Uterus (tissue), 4 donors: ENCODE data around the gene GLS2. TPM values are rescaled to one million over a fixed set of nuclear protein-coding genes. Genes with fewer than 3 reads are reported as not detected.

Experiments used
- DNase-seq, 2 donors: peaks; one replicate each; pipeline ENCODE4 v3.0.0-alpha.2; 2019 to 2020
- H3K27ac ChIP-seq, 2 donors: fragments of 200-600 bp; sonication (generic); 1 replicate in 1 of 2; 2 replicates in 1 of 2; pipeline ENCODE4 v1.5.1; 2016 to 2018
- H3K27me3 ChIP-seq, 2 donors: fragments of 200-600 bp; sonication (generic); one replicate each; pipeline ENCODE4 v1.5.1; 2018 to 2019; ENCODE audit warnings: control low read depth in 1 of 2
- H3K36me3 ChIP-seq, 2 donors: fragments of 200-600 bp; sonication (generic); one replicate each; pipeline ENCODE4 v1.5.1; 2019; ENCODE audit warnings: control low read depth in 1 of 2
- H3K4me1 ChIP-seq, 2 donors: fragments of 200-600 bp; sonication (generic); one replicate each; pipeline ENCODE4 v1.5.1; 2018 to 2019; ENCODE audit warnings: control low read depth in 1 of 2
- H3K4me3 ChIP-seq, 2 donors: fragments of 200-600 bp; sonication (generic); 1 replicate in 1 of 2; 2 replicates in 1 of 2; pipeline ENCODE4 v1.5.1; 2018 to 2019; ENCODE audit warnings: mild to moderate bottlenecking in 1 of 2
- H3K9me3 ChIP-seq, 2 donors: fragments of 200-600 bp; sonication (generic); one replicate each; pipeline ENCODE4 v1.5.1; 2019; ENCODE audit warnings: control low read depth in 1 of 2
- POLR2A ChIP-seq, 2 donors: fragments of 450-650 bp; IDR thresholded peaks; one replicate each; pipeline ENCODE4 v1.6.1; 2016; ENCODE audit warnings: antibody characterized with exemption in 2 of 2, mild to moderate bottlenecking in 1 of 2, moderate library complexity in 1 of 2
- intact Hi-C: fragments of 100-400 bp; cut with DNase I; formaldehyde crosslinking; loops from one replicate; pipeline ENCODE4 v1.15.1; 2023; ENCODE audit warnings: low total_unique reads
- total RNA-seq, 4 donors: library from RNA; depleted of rRNA in 3 of 4; stranded (reverse); fragments of >200 nt in 3 of 4; gene quantifications; one replicate each; pipeline versions ENCODE4 v1.1.0 to v1.2.4, GENCODE V29; 2014 to 2023
- TF ChIP-seq, protein P1 (sequence below), 4 experiments: fragments of 200-600 bp in 2 of 4; fragments of 450-650 bp in 2 of 4; sonication (generic) in 2 of 4; IDR thresholded peaks; one replicate each; pipeline ENCODE4 v1.5.1; 2016 to 2019; ENCODE audit warnings: antibody characterized with exemption in 4 of 4, mild to moderate bottlenecking in 2 of 4, moderate library complexity in 1 of 4
- donor health status: DM: yes; HTN: yes; CAD: no.

GLS2 gene
- total RNA-seq, 4 donors from 2014 or later: 0.29 to 5.9 (median 1.1) TPM; not detected in 1

DNA sequence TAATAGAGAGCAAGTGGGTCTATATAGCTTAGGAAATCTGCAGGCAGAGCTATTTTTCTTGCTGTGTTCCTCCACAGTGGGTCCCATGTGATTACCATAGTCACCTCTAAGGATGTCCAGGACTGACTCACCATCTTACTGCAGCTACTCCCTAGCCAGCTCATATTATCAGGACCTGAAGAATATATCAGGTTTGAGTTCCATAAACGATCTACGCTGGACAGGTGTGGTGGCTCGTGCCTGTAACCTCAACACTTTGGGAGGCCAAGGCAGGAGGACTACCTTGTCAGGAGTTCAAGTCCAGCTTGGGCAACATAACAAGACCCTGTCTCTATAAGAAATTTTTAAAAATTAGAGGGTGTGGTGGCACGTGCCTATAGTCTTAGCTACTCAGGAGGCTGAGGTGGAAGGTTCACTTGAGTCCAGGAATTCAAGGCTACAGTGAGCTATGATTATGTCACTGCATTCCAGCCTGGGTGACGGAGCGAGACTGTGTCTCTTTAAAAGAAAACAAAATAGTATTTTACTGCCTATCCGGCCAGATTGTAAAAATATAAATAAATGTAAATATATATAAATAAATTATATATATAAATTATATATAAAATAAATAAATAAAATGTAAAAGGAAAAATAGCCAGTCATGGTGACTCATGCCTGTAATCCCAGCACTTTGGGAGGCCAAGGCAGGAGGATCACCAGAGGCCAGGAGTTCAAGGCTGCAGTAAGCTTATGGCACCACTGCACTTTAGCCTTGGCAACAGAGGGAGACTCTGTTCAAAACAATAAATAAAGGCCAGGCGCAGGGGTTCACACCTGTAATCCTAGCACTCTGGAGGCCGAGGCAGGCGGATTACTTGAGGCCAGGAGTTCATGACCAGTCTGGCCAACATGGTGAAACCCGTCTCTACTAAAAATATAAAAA is 26.5 kb downstream of the GLS2 start:
- TF ChIP-seq POLR2A (IDR thresholded peaks at IDR 0.05): no peak
- TF ChIP-seq, protein P1, sequence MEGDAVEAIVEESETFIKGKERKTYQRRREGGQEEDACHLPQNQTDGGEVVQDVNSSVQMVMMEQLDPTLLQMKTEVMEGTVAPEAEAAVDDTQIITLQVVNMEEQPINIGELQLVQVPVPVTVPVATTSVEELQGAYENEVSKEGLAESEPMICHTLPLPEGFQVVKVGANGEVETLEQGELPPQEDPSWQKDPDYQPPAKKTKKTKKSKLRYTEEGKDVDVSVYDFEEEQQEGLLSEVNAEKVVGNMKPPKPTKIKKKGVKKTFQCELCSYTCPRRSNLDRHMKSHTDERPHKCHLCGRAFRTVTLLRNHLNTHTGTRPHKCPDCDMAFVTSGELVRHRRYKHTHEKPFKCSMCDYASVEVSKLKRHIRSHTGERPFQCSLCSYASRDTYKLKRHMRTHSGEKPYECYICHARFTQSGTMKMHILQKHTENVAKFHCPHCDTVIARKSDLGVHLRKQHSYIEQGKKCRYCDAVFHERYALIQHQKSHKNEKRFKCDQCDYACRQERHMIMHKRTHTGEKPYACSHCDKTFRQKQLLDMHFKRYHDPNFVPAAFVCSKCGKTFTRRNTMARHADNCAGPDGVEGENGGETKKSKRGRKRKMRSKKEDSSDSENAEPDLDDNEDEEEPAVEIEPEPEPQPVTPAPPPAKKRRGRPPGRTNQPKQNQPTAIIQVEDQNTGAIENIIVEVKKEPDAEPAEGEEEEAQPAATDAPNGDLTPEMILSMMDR (IDR thresholded peaks at IDR 0.05): no peak
- intact Hi-C loops: no loop called here
- Histone ChIP-seq H3K4me3 (no peak overlapping the region), H3K9me3 (no peaks in the 10 kb centered on the region), H3K27ac (no peak overlapping the region), H3K36me3 (no peaks in the 10 kb centered on the region), H3K27me3 (no peaks in the 10 kb centered on the region), H3K4me1 (no peaks in the 10 kb centered on the region)
- DNase-seq: no peak

DNA sequence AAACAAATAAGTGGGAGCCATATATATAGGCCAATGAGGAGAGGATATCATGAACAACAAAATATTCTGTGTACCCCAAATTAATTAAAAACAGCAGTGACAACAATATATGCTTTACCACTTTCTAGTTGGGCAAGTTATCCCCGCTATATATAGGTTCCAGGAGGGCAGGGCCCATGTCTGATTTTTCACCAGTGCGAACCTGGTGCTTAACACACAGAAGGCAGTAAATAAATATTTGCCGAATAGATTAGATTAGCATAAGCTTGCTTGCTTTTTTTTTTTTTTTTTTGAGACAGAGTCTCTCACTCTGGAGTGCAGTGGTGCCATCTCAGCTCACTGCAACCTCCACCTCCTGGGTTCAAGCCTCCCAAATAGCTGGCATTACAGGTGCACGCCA is 30.1 kb downstream of the GLS2 start:
- no peak overlapping the region for H3K4me3 ChIP-seq
- intact Hi-C loops: no loop called here
- no peak overlapping the region for H3K27ac ChIP-seq
- no peaks in the 10 kb centered on the region for H3K27me3 ChIP-seq
- H3K4me1 ChIP-seq: no peaks in the 10 kb centered on the region
- TF ChIP-seq POLR2A (IDR thresholded peaks at IDR 0.05): no peak
- TF ChIP-seq, protein P1 (IDR thresholded peaks at IDR 0.05): no peak
- H3K36me3 ChIP-seq: no peaks in the 10 kb centered on the region
- no peaks in the 10 kb centered on the region for H3K9me3 ChIP-seq
- no peak for DNase-seq

DNA sequence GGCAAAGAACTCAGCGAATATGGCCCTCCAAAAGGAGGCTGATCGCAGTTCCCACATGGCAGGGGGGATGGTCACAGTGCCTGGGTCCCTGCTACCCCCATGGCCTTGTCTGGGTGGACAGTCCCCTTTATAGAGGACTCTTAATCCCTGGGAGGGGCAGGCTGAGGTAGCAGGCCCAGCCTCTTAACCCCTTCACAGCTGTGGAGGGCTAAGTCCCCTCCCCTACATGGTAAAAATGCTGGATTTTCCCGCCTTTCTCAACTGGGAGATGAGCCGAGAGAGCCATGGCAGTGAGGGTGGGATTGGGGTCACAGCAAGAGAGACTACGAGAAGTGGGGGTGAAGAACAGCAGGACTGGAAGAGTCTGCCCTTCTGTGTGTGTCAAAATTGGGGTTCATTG is 33.4 kb downstream of the GLS2 start, which contains the start of gene MIP:
Gene MIP (minus strand): TSS at position 101 of the 400 bp plus-strand sequence. CDS start 44 bp downstream, at position 57.
- no peak for TF ChIP-seq POLR2A (IDR thresholded peaks at IDR 0.05)
- TF ChIP-seq, protein P1 (IDR thresholded peaks at IDR 0.05): no peak
- Histone ChIP-seq H3K9me3 (no peaks in the 10 kb centered on the region), H3K36me3 (no peaks in the 10 kb centered on the region), H3K27me3 (no peaks in the 10 kb centered on the region), H3K27ac (no peak within 1 kb of the TSS), H3K4me3 (no peak within 1 kb of the TSS), H3K4me1 (no peaks in the 10 kb centered on the region)
- DNase-seq: no peak
- intact Hi-C loops: no loop called here

DNA sequence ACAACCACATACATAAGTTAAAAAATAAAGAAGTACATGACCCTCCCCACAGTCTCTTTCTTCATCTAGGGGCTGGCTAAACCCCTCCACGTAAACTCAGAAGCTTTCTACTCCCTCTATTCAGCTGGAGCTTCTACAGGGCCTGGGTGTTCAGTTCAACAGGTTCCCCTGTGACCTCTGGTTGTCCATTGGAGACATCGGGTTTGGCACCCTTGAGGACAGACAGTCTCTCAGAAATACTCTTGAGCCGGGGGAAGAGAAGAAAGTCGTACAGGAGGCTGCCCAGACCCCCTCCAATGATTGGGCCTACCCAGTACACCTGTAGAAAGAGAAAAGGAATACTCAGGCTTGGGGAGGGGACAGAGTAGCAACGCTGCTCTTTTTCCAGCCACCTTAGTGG is 36.8 kb downstream of the GLS2 start:
- no peak for TF ChIP-seq POLR2A (IDR thresholded peaks at IDR 0.05)
- TF ChIP-seq, protein P1 (IDR thresholded peaks at IDR 0.05): no peak
- H3K4me3 ChIP-seq: no peak overlapping the region
- intact Hi-C loops: no loop called here

DNA sequence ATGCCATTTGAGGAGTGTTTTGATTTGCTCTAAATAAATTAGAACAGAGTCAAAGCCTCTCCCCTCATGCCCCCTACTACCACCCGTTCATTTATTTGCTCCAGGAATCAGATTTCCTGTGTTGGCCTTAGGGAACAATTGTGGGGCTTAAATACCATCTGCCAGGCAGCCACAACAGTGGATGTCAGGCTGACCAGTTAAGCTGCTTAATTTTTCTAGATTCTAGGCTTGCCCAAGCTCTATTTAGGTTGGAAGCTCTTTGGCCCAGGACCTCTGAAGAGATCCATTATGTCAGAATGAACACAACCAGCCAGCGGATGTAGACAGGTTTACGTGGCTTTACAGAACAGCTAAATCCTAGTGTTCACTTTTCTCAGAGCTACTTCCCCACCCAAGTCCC is 37.7 kb downstream of the GLS2 start:
- DNase-seq: no peak
- no peaks in the 10 kb centered on the region for H3K9me3 ChIP-seq
- H3K27me3 ChIP-seq: no peaks in the 10 kb centered on the region
- no peak overlapping the region for H3K4me3 ChIP-seq
- H3K36me3 ChIP-seq: no peaks in the 10 kb centered on the region
- TF ChIP-seq, protein P1 (IDR thresholded peaks at IDR 0.05): no peak
- no peak for TF ChIP-seq POLR2A (IDR thresholded peaks at IDR 0.05)
- no peak overlapping the region for H3K27ac ChIP-seq
- intact Hi-C loops: no loop called here
- H3K4me1 ChIP-seq: no peaks in the 10 kb centered on the region

More for the DNA sequence above, 36.8 kb downstream of the GLS2 start:
- Histone ChIP-seq H3K27ac (no peak overlapping the region), H3K4me1 (no peaks in the 10 kb centered on the region), H3K27me3 (no peaks in the 10 kb centered on the region), H3K9me3 (no peaks in the 10 kb centered on the region), H3K36me3 (no peaks in the 10 kb centered on the region)
- DNase-seq: no peak
